ENCODE measurements around the gene MIPEP.
"Not testable (repeated sequence)": the region's sequence is repeated elsewhere in the genome, so short reads cannot be mapped to it uniquely, and the experiment has no call there.

The MIPEP gene

GRCh38 chr13:23889615-23890607 is 711 bp upstream of the MIPEP start:
- DNase-seq (ENCODE audit: low spot score): peak; percentile 24

- DNase-seq (ENCODE audit: low spot score): not testable (repeated sequence)
Observed at GRCh38 chr13:23884361-23884760, 4.8 kb downstream of the MIPEP start.

- no peak for DNase-seq (ENCODE audit: low spot score)
Observed at GRCh38 chr13:23883255-23883654, 5.9 kb downstream of the MIPEP start.

DNA sequence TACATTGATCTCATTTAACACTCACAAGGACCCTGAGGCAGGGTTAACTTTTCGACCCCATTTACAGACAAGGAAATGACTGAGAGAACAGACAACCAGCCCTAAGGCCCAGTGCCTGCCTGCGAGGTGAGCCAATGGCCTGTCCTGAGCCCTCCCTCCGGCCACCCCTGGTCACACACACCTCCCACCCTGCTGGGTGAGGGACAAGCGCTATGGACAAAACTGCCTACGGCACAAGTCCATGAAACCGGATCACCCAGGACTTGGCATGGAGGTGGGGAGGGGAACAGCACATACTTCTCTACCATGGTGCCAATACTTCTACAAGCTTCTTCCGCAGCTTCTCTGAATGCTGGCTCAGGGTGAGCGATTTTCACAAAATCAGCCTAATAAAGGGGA is 7.8 kb downstream of the MIPEP start:
- DNase-seq (ENCODE audit: low spot score): not testable (repeated sequence)

GRCh38 chr13:23880493-23881401 is 8.5 kb downstream of the MIPEP start:
- DNase-seq (ENCODE audit: low spot score): not testable (repeated sequence)

GRCh38 chr13:23877286-23877685 is 11.9 kb downstream of the MIPEP start:
- DNase-seq (ENCODE audit: low spot score): no peak

- DNase-seq (ENCODE audit: low spot score): peak; percentile 38
Observed at GRCh38 chr13:23876265-23876664, 12.9 kb downstream of the MIPEP start.

- DNase-seq (ENCODE audit: low spot score): peak; percentile 60
Observed at GRCh38 chr13:23871616-23872220, 17.5 kb downstream of the MIPEP start.

- peak; percentile 15 for DNase-seq (ENCODE audit: low spot score)
Observed at GRCh38 chr13:23870356-23871140, 18.7 kb downstream of the MIPEP start.

DNA sequence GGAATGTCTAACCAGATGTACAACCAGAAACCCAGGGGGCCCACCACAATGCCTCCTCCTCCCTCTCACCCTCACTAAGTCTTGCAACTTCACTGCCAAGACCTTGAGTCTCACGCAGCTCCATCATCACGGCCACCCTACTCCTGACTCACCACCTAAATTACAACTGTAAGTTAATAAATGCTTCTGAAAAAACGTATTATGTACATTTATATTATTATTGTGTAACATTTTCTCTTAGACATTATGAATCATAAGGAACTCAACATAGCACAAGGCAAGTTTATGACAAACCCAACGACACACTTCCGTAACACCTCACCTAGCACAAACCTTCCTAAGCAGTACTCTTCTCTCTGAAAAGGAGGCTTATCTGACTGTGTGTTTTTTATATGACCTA is 20.7 kb downstream of the MIPEP start:
- peak; percentile 22 for DNase-seq (ENCODE audit: low spot score)

- DNase-seq (ENCODE audit: low spot score): peak; percentile 59
Observed at GRCh38 chr13:23867027-23867491, 22.1 kb downstream of the MIPEP start.

DNA sequence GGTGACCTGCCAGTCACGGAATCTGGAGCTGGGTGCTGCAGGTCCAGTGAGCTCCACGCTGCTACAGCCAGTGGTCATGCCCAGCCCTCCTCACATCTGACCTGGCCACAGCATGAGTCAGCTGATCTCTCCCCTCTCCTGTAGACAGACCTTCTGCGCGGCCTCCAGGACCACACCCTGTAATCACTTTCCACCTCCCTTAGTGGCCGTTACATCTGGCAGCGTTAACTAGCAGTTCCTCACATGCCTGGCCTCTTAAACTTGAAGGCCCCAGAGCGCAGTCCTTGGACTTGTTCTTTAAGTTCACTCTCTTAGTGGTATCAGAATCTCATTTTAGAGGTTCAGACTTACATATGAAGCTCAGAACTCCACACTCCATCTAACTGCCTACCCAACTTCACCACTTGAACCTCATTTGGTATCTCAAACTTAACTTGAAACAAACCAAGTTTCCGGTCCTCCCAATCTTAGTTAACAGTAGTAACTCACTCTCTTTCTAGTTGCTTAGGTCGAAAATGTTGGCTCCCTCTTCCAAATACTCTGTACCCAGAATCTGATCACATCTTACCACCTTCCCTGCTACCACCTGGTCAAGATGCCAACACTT is 22.7 kb downstream of the MIPEP start:
- no peak for DNase-seq (ENCODE audit: low spot score)

DNA sequence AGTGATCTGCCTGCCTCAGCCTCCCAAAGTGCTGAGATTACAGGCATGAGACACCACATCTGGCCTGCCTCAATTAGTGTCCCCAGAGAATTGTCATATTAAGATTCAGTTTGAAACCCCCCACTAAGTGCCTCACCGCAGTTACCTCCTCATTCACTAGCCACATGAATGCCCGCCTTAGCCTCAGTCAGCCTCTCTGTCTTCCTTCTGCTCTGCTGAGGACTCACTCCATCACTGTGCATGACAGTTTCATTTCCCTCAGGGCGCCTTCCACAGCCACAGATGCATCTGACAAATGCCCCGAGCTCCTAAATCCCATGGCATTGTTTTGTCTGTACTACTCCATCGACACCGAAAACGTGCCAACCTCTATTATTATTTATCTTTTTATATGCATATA is 23.3 kb downstream of the MIPEP start:
- DNase-seq (ENCODE audit: low spot score): no peak

GRCh38 chr13:23865026-23865425 is 24.2 kb downstream of the MIPEP start:
- DNase-seq (ENCODE audit: low spot score): no peak

DNA sequence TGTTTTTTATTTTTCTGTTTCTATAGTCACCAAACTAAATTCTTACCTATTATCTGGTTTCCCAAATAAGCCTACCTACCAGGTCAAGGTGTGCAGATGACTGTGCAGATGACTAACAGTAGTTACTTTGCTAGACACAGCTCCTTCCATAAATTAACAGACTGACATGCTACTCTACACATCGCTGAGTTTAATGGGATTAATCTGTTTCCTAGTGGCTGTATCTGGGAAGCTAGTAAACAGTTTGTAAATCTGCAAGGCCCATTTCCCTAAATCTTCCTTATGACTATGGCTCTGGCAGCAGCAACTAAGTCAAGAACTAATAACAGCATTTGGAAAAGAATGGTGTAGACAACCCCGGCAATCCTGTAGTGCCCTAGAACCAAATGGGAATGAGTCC is 27.9 kb downstream of the MIPEP start:
- no peak for DNase-seq (ENCODE audit: low spot score)

GRCh38 chr13:23859904-23860303 is 29.3 kb downstream of the MIPEP start:
- no peak for DNase-seq (ENCODE audit: low spot score)

DNA sequence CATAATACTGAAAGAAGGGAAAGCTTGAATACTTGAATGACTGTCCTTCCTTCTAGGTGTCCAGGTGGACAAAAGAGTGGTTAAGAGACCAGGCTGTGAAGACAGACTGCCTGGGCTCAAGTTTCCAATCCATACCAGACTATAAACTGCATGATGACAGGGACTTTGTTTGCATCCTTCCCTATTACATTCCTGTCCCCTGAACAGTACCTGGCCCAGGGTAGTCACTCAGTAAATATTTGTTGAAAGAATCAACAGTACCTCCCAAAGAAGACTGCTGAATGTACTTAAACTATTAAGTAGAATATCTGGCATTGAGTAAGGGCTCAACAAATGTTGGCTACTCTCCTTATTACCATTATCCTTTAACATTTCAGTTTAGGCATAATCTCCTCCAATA is 29.7 kb downstream of the MIPEP start:
- no peak for DNase-seq (ENCODE audit: low spot score)

- no peak for DNase-seq (ENCODE audit: low spot score)
Observed at GRCh38 chr13:23858546-23858945, 30.7 kb downstream of the MIPEP start.

DNA sequence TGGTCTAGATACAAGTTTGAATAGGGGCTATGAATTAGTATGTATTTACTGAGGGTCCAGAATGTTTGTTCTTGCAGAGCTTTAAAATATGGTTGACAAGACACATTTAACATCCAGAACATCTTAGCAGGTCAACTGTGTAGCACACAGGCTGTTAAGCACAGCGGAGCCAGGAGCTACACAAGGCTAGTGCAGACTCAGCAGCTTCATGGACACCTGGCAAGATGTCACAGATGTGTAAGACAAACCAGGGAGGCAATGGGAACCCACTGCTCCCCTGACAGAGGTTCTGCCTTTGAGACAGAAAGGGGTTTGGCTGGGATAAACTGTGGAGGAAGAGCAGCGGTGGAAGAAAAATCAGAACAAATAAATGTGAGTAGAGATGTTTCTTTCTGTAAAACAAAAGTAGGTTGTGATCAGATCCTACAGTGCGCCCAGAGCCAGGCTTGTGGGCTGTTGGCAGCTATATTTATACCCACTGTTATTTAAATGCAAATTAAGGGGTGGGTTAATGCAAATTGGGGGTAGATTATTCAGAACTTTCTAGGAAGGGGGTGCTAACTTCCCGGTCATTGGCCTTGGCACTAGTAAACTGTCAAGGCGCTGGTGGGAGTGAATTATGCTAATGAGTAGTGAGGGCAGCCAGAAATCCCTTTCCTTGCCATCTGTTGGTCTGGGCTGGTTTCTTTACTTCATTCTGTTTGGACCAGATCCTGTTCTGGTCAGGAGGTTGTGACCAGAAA is 33.0 kb downstream of the MIPEP start:
- no peak for DNase-seq (ENCODE audit: low spot score)

GRCh38 chr13:23855360-23855759 is 33.8 kb downstream of the MIPEP start:
- no peak for DNase-seq (ENCODE audit: low spot score)
